Natural killer cell treated with Interleukin-12 subunit alpha and Interleukin-12 subunit beta and Interleukin-15 and Interleukin-18, amount 100 ng/mL, for 72 hours (primary cell): ENCODE measurements around the gene QSOX2. TPM values are rescaled to one million over a fixed set of nuclear protein-coding genes. Genes with fewer than 3 reads are reported as not detected.

Experiments
- ATAC-seq, 2 donors: fragments of 150-1000 bp; cut with Tn5 transposase in 1 of 2; sonication (Bioruptor Pico), chemical (Tn5 transposase) in 1 of 2; 2 replicates each; pipeline ENCODE4 v1.10.0; 2021
- DNase-seq: peaks from one replicate; pipeline ENCODE4 v3.0.0; 2022; ENCODE audit warnings: low spot score
- H3K27ac Mint-ChIP-seq, 2 donors: 1 replicate in 1 of 2; 2 replicates in 1 of 2; pipeline ENCODE4 v1.8.0; 2022; ENCODE audit warnings: mixed read lengths in 2 of 2, mild to moderate bottlenecking in 1 of 2, moderate library complexity in 1 of 2
- H3K27me3 Mint-ChIP-seq, 2 donors: 1 replicate in 1 of 2; 2 replicates in 1 of 2; pipeline ENCODE4 v1.8.0; 2022; ENCODE audit warnings: mixed read lengths in 2 of 2
- H3K36me3 Mint-ChIP-seq: one replicate; pipeline ENCODE4 v1.8.0; 2022; ENCODE audit warnings: mixed read lengths
- H3K4me1 Mint-ChIP-seq, 2 donors: 1 replicate in 1 of 2; 2 replicates in 1 of 2; pipeline ENCODE4 v1.8.0; 2022; ENCODE audit warnings: low read depth in 2 of 2, mixed read lengths in 2 of 2, mild to moderate bottlenecking in 1 of 2
- H3K4me3 Mint-ChIP-seq: one replicate; pipeline ENCODE4 v1.8.0; 2022; ENCODE audit warnings: mixed read lengths
- H3K9me3 Mint-ChIP-seq: 2 replicates; pipeline ENCODE4 v1.8.0; 2022; ENCODE audit warnings: mixed read lengths
- total RNA-seq, 2 donors: library from RNA; stranded (reverse); gene quantifications; one replicate each; pipeline ENCODE4 v1.2.3, GENCODE V29; 2022

QSOX2 gene
- total RNA-seq, 2 donors from 2014 or later: 16.4 to 27.3 TPM

GRCh38 chr9:136225748-136226679 is 19.6 kb downstream of the QSOX2 start:
- peaks cover 16% of the 10 kb centered on the region in 2 donors for H3K4me1 Mint-ChIP-seq
- no peaks in the 10 kb centered on the region for H3K9me3 Mint-ChIP-seq
- no peaks in the 10 kb centered on the region for H3K27me3 Mint-ChIP-seq
- H3K36me3 Mint-ChIP-seq: no peaks in the 10 kb centered on the region
- DNase-seq (no peak), ATAC-seq (peak; percentile 51 to 78)
- peak overlapping the region; percentile 63 for H3K4me3 Mint-ChIP-seq
- peak overlapping the region; percentile 20 to 67 for H3K27ac Mint-ChIP-seq

- DNase-seq: no peak
- Mint-ChIP-seq H3K4me1 (peaks cover 12 to 16% of the 10 kb centered on the region in 2 donors), H3K9me3 (no peaks in the 10 kb centered on the region), H3K27me3 (no peaks in the 10 kb centered on the region), H3K27ac (peak overlapping the region; percentile 20 to 67), H3K36me3 (no peaks in the 10 kb centered on the region), H3K4me3 (peak overlapping the region; percentile 63)
- peak in 1 of 2 donors; percentile 70 for ATAC-seq
Observed at GRCh38 chr9:136225366-136225747, 20.3 kb downstream of the QSOX2 start.

- H3K4me1 Mint-ChIP-seq: peaks cover 12 to 16% of the 10 kb centered on the region in 2 donors
- H3K9me3 Mint-ChIP-seq: no peaks in the 10 kb centered on the region
- H3K27me3 Mint-ChIP-seq: no peaks in the 10 kb centered on the region
- ATAC-seq (no peak), DNase-seq (no peak)
- H3K27ac Mint-ChIP-seq: no peak overlapping the region
- no peaks in the 10 kb centered on the region for H3K36me3 Mint-ChIP-seq
- H3K4me3 Mint-ChIP-seq: no peak overlapping the region
Observed at GRCh38 chr9:136223871-136224640, 21.6 kb downstream of the QSOX2 start.

- H3K36me3 Mint-ChIP-seq: no peaks in the 10 kb centered on the region
- no peak overlapping the region for H3K27ac Mint-ChIP-seq
- H3K27me3 Mint-ChIP-seq: no peaks in the 10 kb centered on the region
- H3K4me3 Mint-ChIP-seq: no peak overlapping the region
- H3K9me3 Mint-ChIP-seq: no peaks in the 10 kb centered on the region
- no peak for DNase-seq
- ATAC-seq: no peak
- H3K4me1 Mint-ChIP-seq: peaks cover 10 to 13% of the 10 kb centered on the region in 2 donors
Observed at GRCh38 chr9:136222906-136223285, 22.7 kb downstream of the QSOX2 start.

- peaks cover 9 to 12% of the 10 kb centered on the region in 2 donors for H3K4me1 Mint-ChIP-seq
- no peak overlapping the region for H3K4me3 Mint-ChIP-seq
- H3K36me3 Mint-ChIP-seq: no peaks in the 10 kb centered on the region
- H3K27me3 Mint-ChIP-seq: no peaks in the 10 kb centered on the region
- no peak for DNase-seq
- no peak for ATAC-seq
- H3K9me3 Mint-ChIP-seq: no peaks in the 10 kb centered on the region
- H3K27ac Mint-ChIP-seq: no peak overlapping the region
Observed at GRCh38 chr9:136222166-136222905, 23.3 kb downstream of the QSOX2 start.

GRCh38 chr9:136220017-136220729 is 25.4 kb downstream of the QSOX2 start:
- Mint-ChIP-seq H3K27ac (no peak overlapping the region), H3K36me3 (no peaks in the 10 kb centered on the region), H3K27me3 (no peaks in the 10 kb centered on the region), H3K9me3 (no peaks in the 10 kb centered on the region), H3K4me1 (peaks cover 3 to 4% of the 10 kb centered on the region in 2 donors), H3K4me3 (no peak overlapping the region)
- ATAC-seq: peak in 1 of 2 donors; percentile 64
- no peak for DNase-seq

GRCh38 chr9:136219276-136219675 is 26.3 kb downstream of the QSOX2 start:
- Mint-ChIP-seq H3K4me3 (no peak overlapping the region), H3K9me3 (no peaks in the 10 kb centered on the region)

GRCh38 chr9:136218673-136219072 is 26.9 kb downstream of the QSOX2 start:
- no peaks in the 10 kb centered on the region for H3K9me3 Mint-ChIP-seq
- H3K27me3 Mint-ChIP-seq: no peaks in the 10 kb centered on the region
- no peak for ATAC-seq
- DNase-seq: no peak
- no peak overlapping the region for H3K4me3 Mint-ChIP-seq
- no peak overlapping the region for H3K27ac Mint-ChIP-seq
- peaks cover 0 to 2% of the 10 kb centered on the region in 2 donors for H3K4me1 Mint-ChIP-seq
- peaks cover 6% of the 10 kb centered on the region for H3K36me3 Mint-ChIP-seq

More at GRCh38 chr9:136219276-136219675, 26.3 kb downstream of the QSOX2 start:
- Mint-ChIP-seq H3K27ac (no peak overlapping the region), H3K36me3 (peaks cover 6% of the 10 kb centered on the region), H3K27me3 (no peaks in the 10 kb centered on the region), H3K4me1 (peaks cover 0 to 2% of the 10 kb centered on the region in 2 donors)
- DNase-seq (no peak), ATAC-seq (no peak)

- Mint-ChIP-seq H3K27me3 (no peaks in the 10 kb centered on the region), H3K4me3 (no peak overlapping the region), H3K27ac (no peak overlapping the region), H3K4me1 (peaks cover 0 to 2% of the 10 kb centered on the region in 2 donors), H3K36me3 (peaks cover 6% of the 10 kb centered on the region), H3K9me3 (no peaks in the 10 kb centered on the region)
- no peak for ATAC-seq
- no peak for DNase-seq
Observed at GRCh38 chr9:136218271-136218670, 27.3 kb downstream of the QSOX2 start.

GRCh38 chr9:136216541-136217244 is 28.9 kb downstream of the QSOX2 start:
- Mint-ChIP-seq H3K4me1 (peaks cover 0 to 2% of the 10 kb centered on the region in 2 donors), H3K36me3 (peaks cover 6% of the 10 kb centered on the region), H3K27me3 (no peaks in the 10 kb centered on the region), H3K27ac (no peak overlapping the region), H3K4me3 (no peak overlapping the region), H3K9me3 (no peaks in the 10 kb centered on the region)
- ATAC-seq (no peak), DNase-seq (no peak)

- peaks cover 6% of the 10 kb centered on the region for H3K36me3 Mint-ChIP-seq
- DNase-seq (no peak), ATAC-seq (no peak)
- peaks cover 0 to 2% of the 10 kb centered on the region in 2 donors for H3K4me1 Mint-ChIP-seq
- no peaks in the 10 kb centered on the region for H3K27me3 Mint-ChIP-seq
- no peaks in the 10 kb centered on the region for H3K9me3 Mint-ChIP-seq
- H3K27ac Mint-ChIP-seq: no peak overlapping the region
- H3K4me3 Mint-ChIP-seq: no peak overlapping the region
Observed at GRCh38 chr9:136213733-136214132, 31.9 kb downstream of the QSOX2 start.

- H3K36me3 Mint-ChIP-seq: peaks cover 6% of the 10 kb centered on the region
- peaks cover 0 to 2% of the 10 kb centered on the region in 2 donors for H3K4me1 Mint-ChIP-seq
- no peak for ATAC-seq
- no peak overlapping the region for H3K4me3 Mint-ChIP-seq
- DNase-seq: no peak
- H3K27me3 Mint-ChIP-seq: no peaks in the 10 kb centered on the region
- no peaks in the 10 kb centered on the region for H3K9me3 Mint-ChIP-seq
- H3K27ac Mint-ChIP-seq: no peak overlapping the region
Observed at GRCh38 chr9:136212345-136212950, 33.2 kb downstream of the QSOX2 start.
